Germinal center (tissue), 1 donor: Measurements from ENCODE around the gene CAB39.
A peak's percentile ranks its signal among the peaks of the same experiment; 100 is the strongest.

Experiments
- DNase-seq: peaks from one replicate; pipeline ENCODE4 v3.0.0; 2012; ENCODE audit warnings: mixed read lengths, low spot score

The CAB39 gene

DNA sequence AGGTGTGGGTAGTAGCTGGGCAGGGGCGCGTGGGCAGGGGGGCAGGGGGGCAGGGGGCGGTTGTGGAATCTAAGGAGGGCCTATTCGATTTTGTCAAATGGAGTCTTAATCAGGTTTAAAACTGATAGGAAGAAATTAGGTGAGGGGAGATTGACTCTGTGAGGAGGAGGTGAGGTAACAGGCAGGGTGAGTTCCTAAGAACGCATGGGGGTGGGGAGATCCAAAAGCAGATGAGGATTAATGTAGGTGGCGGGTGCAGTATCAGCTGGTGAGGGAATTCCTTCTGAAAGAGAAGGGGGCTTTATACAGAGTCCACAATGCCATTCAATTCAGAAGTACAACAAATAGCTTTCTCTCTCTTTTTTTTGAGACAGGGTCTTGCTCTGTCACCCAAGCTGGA is 72.7 kb downstream of the CAB39 start:
- DNase-seq = no peak

DNA sequence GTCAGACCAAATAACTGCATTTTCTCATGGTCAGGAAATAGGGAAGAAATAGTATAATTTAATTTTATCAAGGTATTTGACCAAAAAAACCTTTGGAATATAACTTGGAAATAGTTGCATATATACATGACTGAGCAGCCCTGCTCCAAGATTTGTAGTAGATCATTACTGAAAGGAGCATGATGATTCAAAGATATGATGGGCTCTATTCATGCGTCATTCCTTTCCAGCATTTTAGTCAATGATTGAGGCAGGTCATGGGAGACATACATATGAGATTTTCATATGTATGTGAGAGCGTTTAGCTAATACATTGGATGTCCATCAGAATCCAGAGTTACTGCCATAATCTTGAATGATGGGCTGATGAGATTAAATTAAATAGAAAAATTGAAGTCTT is 74.5 kb downstream of the CAB39 start:
- no peak for DNase-seq

DNA sequence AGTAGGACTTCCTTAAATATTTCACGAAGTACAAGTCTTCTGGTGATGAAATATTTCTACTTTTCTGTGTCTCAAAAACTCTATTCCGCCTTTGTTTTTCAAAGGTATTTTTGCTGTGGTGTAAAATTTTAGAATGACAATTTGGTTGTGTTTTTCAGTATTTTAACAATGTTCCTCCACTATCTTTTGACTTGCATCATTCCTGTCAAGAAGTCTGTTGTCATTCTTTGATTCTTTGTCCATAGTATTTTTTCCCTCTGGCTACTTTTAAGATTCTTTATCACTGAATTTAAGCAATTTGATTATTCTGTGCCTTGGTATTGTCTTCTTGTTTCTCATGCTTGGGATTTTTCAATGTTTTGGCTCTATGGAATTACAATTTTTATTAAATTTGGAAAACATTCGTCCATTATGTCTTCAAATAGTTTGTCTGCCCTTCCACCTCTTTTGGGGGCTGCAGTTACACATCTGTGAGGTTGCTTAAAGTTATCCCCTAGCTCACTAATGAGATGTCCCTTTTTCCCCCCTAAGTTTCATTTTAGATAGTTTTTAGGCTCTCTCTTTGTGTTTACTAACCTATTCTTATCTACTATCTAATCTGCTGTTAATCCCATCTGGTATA is 76.0 kb downstream of the CAB39 start:
- DNase-seq = no peak

DNA sequence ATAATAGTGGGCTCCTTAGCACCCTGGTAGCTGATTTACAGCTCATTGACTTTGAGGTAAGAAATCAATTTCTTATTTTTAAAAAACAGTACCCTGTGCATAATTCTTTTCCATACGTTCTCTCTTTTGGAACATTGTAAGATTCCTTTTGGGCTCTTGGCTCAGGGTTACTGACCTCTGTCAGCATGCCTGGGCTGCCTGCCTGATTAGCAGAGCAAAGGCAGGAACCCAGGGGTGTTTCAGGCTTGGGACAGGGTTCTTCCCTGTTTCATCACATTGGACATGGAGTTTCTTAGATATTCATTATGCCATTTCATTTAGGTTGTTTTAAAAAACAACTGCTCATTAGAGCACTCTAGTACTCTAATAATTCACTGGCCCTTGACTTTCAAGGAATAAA is 78.3 kb downstream of the CAB39 start:
- no peak for DNase-seq

DNA sequence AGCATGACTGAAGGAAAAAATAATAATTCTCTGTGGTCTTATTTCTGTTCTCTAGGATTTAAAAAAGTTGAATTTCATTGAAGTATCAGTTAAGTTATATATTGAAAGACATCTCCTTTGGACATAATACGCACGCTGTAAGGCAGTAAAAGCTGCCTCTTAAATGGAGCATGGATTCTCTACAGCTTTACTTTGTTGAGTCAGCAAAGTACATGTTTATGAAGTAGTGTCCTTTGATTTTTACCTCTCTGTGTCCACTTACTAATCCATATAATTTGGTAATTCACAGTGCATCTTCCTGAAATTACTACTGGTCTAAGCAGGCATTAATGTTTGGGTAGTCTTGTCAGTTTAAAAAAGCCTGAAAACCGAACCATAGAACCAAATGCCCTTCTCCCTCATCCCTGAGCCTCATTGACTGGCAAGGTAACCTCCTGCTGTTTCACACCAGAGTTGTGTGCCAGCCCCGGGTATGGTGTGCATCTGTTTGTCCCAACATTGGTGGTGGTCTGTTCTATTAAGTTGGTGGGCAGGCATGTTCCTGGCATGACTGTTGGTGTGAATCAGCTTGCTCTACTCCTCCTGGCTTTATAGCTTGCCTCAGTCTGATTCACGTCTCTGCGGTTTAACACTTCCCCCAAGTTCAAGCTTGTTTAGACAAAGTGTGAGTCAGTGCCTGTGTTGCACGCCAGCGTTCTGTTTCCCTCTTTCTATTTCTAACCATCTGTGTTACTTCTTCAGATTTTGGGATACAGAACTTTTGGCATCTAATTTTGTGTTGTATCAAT is 81.1 kb downstream of the CAB39 start:
- no peak for DNase-seq

DNA sequence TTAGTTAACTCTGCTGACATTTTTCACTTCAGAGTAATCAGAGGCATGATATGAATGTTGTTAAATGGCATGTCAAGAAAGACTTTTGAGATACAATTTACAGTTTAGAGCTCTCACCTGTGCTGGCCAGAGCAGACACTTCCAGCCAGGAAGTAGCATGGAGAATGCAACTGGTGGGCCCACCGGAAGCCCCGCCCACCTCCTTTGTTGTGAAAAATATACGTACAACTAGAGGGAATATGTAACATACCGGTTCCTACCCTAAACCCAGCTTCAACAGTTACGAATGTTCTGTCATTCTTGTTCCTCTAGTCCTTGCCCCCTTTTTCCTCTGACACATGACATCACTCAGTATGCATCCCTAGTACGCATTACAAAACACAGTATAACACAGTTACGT is 81.9 kb downstream of the CAB39 start:
- no peak for DNase-seq

DNA sequence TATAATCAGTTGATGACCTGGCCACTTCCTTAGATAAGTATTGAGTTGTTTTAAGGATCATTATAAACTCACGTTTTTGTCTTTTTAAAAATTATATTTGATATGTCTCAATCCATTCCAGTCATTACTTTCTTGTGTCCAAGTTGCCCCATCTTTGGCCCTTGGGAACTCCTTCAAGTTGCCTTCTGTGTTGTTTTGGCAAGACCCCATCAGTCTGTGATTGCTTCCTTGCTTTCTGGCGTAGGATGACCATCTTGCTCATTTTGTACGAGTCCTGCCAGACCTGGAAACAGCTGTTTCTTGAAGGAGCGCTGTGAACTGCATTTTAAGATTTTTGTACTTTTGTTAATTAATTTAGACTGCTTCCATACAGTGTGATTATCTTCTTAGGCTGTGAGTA is 83.2 kb downstream of the CAB39 start:
- DNase-seq = no peak

DNA sequence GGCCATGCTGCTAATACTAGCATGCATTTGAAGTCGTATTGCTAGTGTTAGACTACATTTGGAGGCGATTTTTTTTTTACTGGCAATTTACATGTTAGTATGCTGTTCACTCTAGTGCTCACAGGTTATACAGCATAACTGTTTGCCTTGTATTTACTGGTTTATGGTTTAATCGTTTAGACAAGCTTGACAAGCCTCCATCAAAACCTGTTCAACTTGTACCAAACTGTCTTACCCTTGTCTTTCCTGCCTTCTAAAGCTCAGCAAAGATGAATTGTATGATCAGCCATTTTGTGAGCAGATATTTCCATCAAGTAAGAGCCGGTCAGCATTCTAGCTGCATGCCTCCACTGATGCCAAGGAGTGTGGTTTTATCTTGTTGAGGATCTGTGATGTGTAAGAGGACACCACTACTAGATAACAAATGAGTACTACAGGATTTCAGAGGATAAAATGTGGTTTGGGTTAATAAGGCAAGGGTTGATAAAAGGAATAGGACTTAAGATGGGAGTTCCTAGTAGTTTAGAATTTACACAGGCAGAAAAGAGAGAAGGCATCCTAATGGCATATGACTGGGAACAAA is 83.7 kb downstream of the CAB39 start:
- no peak for DNase-seq

DNA sequence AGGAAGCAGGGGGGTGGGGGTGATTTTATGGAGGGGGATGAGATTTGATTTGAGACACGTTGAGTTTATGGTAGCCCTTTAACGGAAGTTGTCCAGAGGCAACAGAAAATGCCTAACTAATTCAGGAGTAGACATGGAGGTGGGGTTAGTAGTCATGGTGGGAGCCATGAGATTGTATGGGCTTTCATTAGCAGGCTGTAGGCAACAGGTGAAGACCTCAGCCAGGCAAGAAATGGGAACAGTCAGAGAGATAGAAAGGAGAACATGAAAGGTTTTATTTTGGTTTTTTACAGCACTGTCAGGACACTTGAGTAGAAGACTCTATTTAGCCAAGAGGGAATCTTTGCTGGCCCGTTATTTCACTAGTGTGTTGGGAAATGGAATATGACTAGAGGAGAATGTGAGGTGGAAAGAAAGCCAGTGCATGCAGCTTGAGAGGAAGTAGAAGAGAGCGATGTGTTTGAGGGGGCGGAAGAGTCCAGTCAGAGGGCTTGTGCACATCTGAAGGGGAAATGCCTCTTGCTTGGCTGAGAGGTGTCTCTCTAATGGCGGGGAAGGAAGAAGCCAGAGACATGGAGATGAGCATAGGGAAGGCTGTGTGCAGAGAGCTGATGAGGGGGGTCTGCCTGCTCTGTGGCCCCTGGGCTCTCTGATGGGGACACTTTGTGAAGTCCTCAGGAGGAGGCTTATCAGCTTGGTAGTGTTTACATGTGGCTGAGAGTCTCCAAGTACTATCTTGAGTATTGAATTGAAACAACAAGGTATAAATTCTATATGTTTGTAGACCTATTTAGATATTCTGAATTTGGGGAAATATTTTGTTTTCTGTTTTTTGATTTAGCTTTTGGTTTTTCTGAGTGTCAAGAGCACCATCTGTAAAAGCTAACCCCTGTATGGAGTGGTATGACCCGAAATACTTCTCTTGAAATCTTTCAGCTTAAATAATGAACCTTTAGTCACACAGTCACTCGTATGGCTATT is 85.2 kb downstream of the CAB39 start:
- DNase-seq = peak; percentile 45

DNA sequence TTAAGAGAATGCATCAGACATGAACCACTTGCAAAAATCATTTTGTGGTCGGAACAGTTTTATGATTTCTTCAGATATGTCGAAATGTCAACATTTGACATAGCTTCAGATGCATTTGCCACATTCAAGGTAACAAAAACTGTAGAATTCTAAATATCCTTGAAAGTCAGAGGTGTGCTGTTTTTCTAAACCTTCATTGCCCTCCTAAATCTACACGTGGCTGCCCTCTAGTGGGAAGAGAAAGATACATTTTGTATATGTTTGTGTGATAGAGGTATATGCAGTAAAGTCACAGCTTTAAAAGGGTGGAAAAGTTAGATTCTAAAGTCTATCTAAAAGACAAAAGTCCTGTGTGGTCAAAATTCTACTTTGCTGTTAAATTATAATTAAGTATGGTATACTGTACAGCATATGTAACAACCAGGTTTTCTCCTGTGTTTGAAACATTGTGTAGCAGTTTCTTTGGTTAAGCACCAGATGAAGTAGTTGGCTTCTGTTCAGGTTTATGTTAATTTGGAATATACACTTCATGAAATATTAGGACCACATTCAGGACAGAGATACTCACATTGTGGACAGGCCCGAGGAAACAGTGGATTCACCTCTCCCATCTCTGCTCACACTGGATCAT is 86.2 kb downstream of the CAB39 start:
- DNase-seq = peak; percentile 50

DNA sequence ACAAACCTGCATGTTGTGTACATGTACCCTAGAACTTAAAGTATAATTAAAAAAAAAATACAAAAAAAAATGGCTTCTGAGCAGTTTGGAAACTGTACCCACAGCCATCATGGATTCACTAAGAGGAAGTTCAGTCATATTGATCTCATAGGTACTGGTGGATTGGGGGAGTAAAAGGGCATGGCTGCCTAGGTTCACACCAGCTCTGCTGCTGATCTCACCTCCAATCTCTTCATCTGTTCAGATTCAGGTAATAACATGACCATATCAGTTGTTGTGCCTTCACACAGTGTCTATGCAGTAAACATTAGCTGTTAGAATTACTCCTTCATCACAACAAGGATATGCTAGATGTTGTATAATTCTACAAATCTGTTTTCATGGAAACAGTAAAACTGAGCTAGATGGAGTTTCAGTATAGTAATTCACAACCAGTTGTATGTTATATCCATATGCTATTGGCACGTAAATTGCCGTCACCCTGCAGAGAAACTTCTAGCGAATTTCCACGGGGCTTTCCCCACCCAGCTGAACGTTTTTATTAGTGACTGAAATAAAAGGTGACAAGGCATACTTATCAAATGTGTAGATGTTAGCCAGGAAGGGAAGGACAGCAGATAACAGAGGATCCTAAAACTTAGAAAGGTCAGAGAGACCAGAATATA is 92.8 kb downstream of the CAB39 start:
- DNase-seq = no peak

DNA sequence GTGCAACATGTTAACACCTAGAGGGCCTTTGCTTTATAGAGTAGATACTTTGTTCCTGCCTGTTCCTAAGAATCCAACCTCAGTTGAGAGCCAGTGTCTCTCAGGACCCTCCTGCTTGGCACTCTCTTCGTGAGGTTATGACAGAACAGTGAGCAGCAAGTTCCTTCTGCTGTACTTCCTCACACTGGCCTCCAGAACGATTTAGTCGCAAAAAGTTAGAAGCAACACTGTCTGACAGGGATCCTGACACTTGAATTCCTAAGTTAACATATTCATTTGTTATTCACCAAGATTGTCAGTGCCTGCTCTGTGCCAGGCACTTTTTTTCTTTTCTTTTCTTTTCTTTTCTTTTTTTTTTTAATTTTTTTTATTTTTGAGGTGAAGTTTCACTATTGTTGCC is 95.1 kb downstream of the CAB39 start:
- DNase-seq = no peak

DNA sequence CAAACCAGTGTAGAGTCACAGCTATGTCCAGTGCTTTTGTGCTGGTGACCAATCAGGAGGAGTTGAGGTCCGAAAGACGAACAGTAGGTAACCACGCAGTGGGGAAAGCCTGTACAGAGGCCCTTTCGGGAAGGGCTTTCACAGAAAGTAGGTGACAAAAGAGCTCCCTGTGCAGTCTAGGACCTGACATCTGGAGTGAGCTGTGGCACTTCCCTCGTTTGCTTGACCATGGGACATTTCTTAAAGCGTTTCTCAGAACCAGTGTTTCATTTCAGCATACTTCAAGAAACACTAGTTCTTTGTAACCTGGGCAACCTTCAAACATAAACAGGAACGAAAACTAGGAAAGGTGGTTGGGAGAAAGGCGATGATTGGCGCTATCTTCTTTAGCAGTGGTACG is 96.4 kb downstream of the CAB39 start:
- DNase-seq = no peak

DNA sequence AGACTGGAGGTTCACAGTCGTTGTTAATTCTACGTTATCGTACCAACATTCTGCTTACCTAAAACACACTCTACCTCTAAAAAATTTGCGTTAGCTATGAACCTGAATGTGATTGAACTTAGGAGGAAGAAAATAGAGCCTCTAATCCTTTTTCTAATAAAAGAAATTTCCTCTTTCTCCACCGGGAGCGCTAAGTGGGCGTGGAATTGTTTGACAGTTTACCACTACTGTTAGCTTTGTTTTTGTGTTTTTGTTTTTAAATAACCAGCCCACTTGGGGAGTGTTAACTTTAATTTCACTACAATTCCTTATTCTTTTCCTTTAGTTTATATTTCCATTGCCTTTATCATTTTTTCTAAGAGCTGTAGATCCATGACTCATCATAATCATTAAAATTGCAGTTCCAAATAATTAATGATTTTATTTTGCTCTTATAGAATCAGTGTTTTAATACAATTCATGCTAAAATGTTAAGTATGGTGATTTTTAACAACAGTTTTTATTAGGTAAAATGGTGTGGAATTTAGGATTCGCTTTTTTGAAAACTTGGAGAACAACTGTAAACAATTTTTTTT is 97.1 kb downstream of the CAB39 start:
- DNase-seq = no peak

DNA sequence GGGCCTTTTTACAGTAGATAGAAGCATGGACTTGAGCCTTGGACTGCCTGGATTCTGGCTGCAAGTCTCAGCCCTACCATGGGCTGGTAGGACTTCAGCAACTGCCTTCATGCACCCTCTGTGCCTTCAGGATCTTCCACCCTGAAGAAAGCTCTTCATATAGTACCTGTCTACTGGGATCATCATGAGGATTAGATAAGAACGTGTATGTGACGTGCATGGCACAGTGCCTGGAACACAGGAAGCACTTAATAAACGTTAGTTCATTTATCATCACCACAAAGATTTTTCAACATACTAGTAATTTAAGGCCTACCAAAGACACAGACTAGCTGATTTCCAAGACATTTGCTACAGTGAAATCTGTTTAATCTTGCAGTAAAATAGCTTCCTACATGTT is 98.9 kb downstream of the CAB39 start:
- DNase-seq = no peak

DNA sequence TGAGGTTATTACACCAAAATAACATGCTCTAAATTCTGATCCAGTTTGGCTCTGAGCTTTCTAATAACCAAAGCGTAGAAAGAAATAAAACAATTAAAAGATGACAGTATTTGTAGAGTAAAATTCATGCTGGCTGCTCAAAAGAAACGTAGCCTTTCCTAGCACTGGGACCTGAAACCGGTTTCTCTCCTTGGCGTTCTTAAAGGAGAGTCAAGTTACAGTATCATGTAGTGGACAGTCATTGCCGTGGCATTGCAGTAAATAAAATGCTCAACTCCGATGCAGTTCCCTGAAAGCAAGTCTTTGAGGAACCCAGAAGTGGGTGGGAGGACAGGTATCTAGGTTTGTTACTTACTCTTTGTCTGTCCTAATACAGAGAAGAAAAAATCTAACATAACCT is 99.4 kb downstream of the CAB39 start:
- no peak for DNase-seq

DNA sequence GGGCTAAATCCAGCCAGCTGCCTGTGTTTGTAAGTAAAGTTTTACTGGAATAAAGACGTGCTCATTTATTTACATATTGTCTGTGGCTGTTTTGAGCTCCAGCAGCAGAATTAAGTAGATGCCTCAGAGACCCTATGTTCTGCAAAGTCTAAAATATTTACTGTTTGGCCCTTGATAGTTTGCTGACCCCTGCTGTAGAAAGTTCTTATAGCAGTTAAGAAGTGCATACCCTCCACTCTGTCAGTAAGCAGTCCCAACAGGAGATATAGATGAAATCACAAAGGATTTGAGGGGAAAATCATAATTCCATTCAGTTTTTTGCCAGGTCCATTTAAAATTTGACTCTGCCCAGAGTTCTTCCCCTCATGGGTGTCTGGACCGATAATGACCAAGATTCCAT is 102.0 kb downstream of the CAB39 start:
- DNase-seq = no peak

DNA sequence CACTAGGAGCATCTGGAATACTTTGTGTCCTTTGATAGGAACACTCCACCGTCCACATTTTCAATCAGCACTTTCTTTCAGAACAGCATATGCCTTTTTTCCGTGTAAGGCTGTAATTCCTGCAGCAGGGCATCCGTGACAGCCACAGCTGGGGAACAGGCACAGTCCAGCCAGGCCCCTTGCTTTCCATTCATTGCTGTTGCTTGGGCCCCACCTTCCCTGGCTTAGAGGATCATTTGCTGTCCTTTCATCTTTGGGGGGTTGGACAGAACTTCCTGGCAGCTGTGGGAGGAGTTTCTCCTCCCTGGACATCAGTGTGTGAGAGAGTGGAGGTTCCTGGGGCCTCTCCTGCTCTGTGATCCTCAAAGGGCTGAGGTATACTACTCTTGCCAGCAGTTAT is 102.4 kb downstream of the CAB39 start:
- no peak for DNase-seq

DNA sequence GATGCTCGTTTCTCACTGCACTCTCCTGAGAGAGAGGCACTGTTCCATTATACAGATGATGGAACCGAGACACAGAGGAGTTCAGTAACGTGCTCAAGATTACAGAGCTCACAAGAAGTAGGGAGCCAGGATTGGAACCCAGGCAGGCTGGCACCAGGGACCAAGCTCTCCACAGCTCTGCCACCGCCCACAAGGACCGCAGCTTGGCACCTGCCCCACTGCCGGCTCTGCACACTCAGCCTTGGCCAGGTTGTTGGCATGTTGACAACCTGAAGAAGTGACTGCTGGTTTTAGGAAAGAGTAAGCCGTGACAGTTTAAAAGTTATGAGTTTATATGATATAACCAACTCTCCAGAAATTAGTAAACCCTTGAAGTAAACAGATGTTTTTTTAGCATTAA is 104.1 kb downstream of the CAB39 start:
- DNase-seq = no peak

DNA sequence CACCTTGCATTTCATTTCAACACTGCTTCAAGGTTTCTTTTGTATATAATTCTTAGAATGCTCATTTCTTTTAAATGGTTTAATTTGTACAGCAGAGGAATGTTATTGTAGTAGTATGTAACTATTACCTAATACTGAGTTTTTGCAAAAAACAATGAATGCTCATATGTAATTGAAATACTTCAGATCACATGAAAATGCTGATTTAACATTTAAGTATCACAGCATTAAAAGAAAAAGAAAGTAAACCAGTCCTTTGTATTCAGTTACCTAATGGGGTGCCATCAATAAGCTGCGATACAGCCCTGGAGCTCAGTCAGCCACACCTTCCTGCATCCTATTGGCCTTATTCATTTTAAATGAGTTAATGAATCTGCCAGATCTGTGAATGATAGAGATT is 106.8 kb downstream of the CAB39 start:
- no peak for DNase-seq
